Right forelimb (tissue), 1 donor: ENCODE data around the gene MACF1.
"Not testable (repeated sequence)": the region's sequence is repeated elsewhere in the genome, so short reads cannot be mapped to it uniquely, and the experiment has no call there.

Experiments
- DNase-seq: peaks from one replicate; pipeline ENCODE4 v3.0.0-alpha.2; 2018

Gene MACF1

GRCh38 chr1:39525366-39526165 lies 321.1 kb downstream of the MACF1 start:
- DNase-seq = no peak

GRCh38 chr1:39526466-39527189 lies 322.1 kb downstream of the MACF1 start:
- DNase-seq = no peak

- DNase-seq = not testable (repeated sequence)
These were observed 322.7 kb downstream of the MACF1 start for GRCh38 chr1:39527190-39527579.

DNA sequence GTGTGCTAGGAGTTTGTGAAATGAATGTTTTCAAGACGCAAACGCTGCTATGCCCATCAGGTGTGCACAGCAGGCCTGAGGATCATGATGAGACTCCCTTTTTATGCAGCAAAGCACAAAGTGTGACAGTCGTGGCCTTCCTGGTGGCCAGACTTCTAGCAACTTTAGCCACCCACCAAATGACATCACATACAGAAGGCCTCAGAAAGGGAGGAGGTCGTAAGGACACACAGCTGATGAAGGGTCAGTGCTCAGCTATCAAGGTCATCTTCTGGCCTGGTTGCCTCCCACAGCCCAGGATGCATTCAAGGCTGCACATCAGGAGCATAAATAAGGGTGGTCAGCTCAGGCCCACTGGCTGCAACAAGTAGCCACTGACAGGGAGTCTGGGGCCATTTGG lies 323.6 kb downstream of the MACF1 start:
- DNase-seq = no peak

GRCh38 chr1:39529901-39530535 lies 325.5 kb downstream of the MACF1 start:
- DNase-seq = no peak

GRCh38 chr1:39531526-39531925 lies 327.0 kb downstream of the MACF1 start:
- no peak for DNase-seq

- DNase-seq = no peak
These were observed 328.9 kb downstream of the MACF1 start for GRCh38 chr1:39533442-39533841.
